Fibroblast of mammary gland (primary cell): ENCODE data around the gene ZNF598.

Experiments used
- DNase-seq: peaks from one replicate; pipeline ENCODE4 v3.0.0-alpha.2; 2010; ENCODE audit warnings: low read depth
- H3K4me3 ChIP-seq: 2 replicates; pipeline ENCODE4 v1.5.1; 2011; ENCODE audit warnings: low read depth, mild to moderate bottlenecking, low read length, moderate library complexity; ENCODE audit not compliant: control insufficient read depth
- TF ChIP-seq, protein P1 (sequence below): conservative IDR thresholded peaks from 2 replicates; pipeline ENCODE4 v1.5.1; 2011; ENCODE audit warnings: low read depth, low read length, inconsistent platforms; ENCODE audit not compliant: control insufficient read depth, insufficient read depth

Gene ZNF598

DNA sequence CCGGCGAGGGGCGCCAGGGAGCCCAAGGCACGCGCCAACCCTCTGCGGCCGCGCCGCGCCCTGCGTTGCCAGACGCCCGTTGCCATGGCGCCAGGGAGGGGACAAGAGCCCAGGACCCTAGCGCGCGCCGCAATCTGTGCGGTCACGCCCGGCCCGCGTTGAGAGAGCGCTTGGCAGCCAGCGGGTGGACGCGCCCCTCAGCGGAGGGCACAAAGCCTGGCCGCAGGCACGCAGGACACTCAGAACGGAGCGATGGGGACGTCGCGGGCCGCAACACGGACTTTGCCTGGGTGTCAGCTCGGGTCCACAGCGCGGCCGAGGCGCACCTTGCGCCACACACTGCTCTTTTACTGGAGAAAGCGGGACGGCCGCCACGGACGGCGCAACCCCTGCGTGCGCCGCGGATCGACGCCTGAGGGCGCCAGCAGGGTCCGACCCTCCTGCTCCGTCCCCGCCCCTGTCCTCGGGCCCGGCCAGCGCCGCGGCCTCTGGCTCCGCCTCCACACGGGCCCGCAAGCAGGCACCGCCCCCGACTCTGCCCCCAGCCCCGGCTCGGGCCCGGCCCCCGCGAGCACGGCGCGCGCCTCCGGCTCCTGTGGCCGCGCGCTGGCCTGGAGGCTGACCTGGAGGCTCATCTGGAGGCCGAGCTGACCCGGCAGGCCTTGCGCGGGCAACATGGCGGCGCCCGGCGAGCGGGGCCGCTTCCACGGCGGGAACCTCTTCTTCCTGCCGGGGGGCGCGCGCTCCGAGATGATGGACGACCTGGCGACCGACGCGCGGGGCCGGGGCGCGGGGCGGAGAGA is 25.9 kb downstream of the ZNF598 start, which contains the start of gene GFER:
Gene GFER, plus strand, starts transcription at position 650 of the 803 bp plus-strand sequence. Its CDS starts 26 bp downstream, at position 676.
- peak; percentile 89 for DNase-seq
- TF ChIP-seq, protein P1, sequence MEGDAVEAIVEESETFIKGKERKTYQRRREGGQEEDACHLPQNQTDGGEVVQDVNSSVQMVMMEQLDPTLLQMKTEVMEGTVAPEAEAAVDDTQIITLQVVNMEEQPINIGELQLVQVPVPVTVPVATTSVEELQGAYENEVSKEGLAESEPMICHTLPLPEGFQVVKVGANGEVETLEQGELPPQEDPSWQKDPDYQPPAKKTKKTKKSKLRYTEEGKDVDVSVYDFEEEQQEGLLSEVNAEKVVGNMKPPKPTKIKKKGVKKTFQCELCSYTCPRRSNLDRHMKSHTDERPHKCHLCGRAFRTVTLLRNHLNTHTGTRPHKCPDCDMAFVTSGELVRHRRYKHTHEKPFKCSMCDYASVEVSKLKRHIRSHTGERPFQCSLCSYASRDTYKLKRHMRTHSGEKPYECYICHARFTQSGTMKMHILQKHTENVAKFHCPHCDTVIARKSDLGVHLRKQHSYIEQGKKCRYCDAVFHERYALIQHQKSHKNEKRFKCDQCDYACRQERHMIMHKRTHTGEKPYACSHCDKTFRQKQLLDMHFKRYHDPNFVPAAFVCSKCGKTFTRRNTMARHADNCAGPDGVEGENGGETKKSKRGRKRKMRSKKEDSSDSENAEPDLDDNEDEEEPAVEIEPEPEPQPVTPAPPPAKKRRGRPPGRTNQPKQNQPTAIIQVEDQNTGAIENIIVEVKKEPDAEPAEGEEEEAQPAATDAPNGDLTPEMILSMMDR = peak; percentile 22
- peak within 1 kb of the TSS; percentile 70 for H3K4me3 ChIP-seq

GRCh38 chr16:1982991-1983543 is 26.6 kb downstream of the ZNF598 start:
- DNase-seq = no peak
- TF ChIP-seq, protein P1 = no peak
- H3K4me3 ChIP-seq = no peak overlapping the region

GRCh38 chr16:1982013-1982433 is 27.6 kb downstream of the ZNF598 start:
- no peak for DNase-seq
- TF ChIP-seq, protein P1 = no peak
- H3K4me3 ChIP-seq = no peak overlapping the region

DNA sequence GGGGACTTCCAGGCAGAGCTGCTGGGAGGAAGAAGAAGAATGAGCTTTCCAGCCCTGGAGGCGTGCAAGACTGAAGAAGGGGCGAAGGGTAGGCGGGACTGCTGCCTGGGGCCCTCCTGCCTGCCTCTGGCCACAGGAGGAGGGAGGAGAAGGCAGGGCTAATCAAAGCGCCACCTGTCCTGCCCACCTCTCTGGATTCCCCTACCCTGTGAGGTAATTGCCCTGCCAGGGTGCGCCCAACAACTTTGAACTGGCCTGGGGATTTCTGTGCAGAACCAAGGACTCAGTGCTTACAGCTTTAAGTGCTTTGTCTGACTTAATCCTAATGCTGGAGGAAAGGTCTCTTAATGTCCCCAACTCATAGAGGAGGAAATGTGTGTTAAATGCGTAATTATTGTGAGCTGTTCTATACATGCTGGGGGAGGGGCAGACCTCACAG is 28.2 kb downstream of the ZNF598 start, which contains the start of gene NOXO1:
Gene NOXO1, minus strand, starts transcription at position 72 of the 439 bp plus-strand sequence. CDS start 290 bp downstream, outside the sequence.
- H3K4me3 ChIP-seq = no peak within 1 kb of the TSS
- no peak for DNase-seq
- TF ChIP-seq, protein P1 = no peak

- H3K4me3 ChIP-seq = no peak overlapping the region
- DNase-seq = no peak
- TF ChIP-seq, protein P1 = no peak
Observed at GRCh38 chr16:1980770-1981087, 28.9 kb downstream of the ZNF598 start.

- TF ChIP-seq, protein P1 = no peak
- H3K4me3 ChIP-seq = no peak overlapping the region
- no peak for DNase-seq
Observed at GRCh38 chr16:1980030-1980769, 29.4 kb downstream of the ZNF598 start.
